Measurements from ENCODE around the gene TBC1D4. TPM values are rescaled to one million over a fixed set of nuclear protein-coding genes. Genes with fewer than 3 reads are reported as not detected.

TBC1D4 gene
- total RNA-seq, 4 donors from 2014 or later: 38.2 to 56.9 (median 43.9) TPM

DNA sequence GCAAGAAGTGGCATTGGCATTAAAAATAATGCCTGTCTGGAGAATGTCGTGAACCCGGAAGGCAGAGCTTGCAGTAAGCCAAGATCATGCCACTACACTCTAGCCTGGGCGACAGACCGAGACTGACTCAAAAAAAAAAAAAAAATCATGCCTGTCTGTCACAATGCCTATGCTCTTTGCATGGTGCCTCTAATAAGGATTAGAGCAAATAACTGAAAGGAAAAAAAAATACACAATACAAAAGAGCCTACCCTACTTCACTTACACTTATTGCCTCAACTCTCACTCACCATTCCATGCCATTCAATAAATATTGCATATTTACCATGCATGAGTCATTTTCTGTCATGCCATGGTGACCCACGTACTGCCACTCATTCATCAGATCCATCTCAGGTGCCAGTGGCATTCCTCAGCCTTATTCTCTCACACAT is 49.1 kb downstream of the TBC1D4 start:
- TF ChIP-seq CTCF (IDR thresholded peaks at IDR 0.05; ENCODE audit: low read depth): no peak

DNA sequence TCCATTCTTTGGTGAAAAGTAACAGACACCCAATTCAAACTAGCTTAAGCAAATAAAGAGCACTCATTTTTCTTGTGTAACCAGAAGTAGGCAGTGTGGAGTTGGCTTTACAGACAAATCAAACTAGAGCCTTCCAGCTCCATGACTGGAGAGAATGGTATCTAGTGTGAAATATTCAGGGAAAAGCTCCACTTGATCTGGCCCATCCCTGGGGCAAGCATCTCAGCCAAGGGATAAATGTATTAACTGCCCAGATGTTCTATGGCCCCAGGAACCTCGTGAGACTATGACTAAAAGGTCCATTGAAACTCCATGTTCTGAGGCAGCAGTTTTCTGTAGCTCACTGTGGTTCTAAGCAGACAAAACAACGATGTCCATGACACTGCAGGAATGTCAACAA is 49.9 kb downstream of the TBC1D4 start:
- TF ChIP-seq CTCF (IDR thresholded peaks at IDR 0.05; ENCODE audit: low read depth): no peak

DNA sequence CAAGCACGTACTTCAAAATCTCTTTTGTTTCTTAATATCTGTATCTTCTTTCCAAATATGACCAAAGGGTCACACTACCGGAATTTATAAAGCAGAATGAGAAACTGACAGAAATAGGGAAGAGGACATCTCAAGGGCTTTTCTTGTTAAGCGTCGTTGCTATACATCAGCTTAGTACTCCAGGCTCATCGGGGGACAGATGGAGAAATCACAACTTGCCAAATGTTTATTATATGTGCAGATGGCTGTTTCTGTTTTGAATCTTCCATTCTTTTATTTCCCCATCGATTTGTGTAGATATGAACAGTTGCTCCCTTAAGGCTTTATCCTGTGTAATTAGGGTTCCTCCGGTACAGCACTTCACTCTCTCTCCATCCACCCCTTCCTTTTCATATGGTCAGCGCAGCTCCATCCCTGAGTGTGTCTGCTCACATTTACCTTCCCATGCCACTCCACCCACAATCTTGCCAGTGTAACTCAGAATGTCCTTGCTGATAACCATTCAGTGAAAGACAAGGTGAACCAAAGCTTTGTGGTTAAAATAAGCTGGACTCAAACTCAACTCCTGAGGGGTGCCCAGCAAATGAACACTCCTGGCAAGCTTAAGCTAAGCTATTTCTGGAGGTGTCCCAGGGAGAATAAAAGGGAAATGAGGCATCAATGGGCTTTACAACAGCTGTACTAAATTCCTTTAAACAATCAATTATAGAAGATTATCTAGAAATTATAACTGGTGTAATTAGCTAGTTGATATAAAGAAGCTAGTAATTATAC is 51.3 kb downstream of the TBC1D4 start:
- no peak for TF ChIP-seq CTCF (IDR thresholded peaks at IDR 0.05; ENCODE audit: low read depth)

DNA sequence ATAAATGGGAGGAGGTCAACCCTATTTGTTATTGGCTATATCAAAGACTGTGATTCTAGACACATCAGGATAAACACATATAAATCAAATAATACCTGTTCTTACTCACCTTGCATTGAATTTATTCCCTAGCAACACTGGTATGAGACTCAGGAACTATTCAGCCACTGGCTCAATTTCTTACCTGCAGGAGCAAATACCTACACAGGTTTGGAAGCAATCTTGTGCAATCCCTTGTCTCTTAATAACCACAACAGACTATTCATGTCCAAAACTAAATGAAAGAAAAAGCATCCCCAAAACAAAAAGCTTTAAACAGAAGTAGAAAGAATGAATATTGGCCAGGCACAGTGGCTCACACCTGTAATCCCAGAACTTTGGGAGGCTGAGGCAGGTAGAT is 55.5 kb downstream of the TBC1D4 start:
- TF ChIP-seq CTCF (IDR thresholded peaks at IDR 0.05; ENCODE audit: low read depth): no peak

GRCh38 chr13:75425216-75426009 is 56.6 kb downstream of the TBC1D4 start:
- no peak for TF ChIP-seq CTCF (IDR thresholded peaks at IDR 0.05; ENCODE audit: low read depth)

DNA sequence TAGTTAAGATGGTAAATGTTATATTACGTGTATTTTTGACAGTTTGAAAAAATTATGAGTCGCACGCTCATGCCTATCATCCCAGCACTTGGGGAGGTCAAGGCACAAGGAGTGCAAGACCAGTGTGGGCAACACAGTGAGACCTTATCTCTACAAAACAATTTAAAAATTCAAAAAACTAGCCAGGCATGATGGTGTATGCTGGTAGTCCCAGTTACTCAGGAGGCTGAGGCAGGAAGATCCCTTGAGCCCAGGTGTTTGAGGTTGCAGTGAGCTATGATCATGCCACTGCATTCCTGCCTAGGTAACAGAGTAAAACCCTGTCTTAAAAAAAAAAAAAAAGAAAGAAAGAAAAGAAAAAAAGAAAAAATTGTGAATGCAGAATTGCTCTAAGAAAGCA is 58.0 kb downstream of the TBC1D4 start:
- TF ChIP-seq CTCF (IDR thresholded peaks at IDR 0.05; ENCODE audit: low read depth): no peak

GRCh38 chr13:75422028-75422427 is 59.9 kb downstream of the TBC1D4 start:
- no peak for TF ChIP-seq CTCF (IDR thresholded peaks at IDR 0.05; ENCODE audit: low read depth)

Data from subcutaneous adipose tissue (tissue), 4 donors.